ENCODE data around the gene IWS1. TPM values are rescaled to one million over a fixed set of nuclear protein-coding genes. Genes with fewer than 3 reads are reported as not detected.
"Not testable (repeated sequence)": the region's sequence is repeated elsewhere in the genome, so short reads cannot be mapped to it uniquely, and the experiment has no call there.

IWS1 gene
- total RNA-seq, 1 experiment from 2014 or later: 66.8 TPM

GRCh38 chr2:127527001-127527804, 914 bp upstream of the IWS1 start:
- Histone ChIP-seq H3K4me3 (peak overlapping the region; percentile 93), H3K27me3 (no peaks in the 10 kb centered on the region), H3K9me3 (replicated peaks) (no peaks in the 10 kb centered on the region; the same call in 1 of the 2 replicates), H3K27ac (peak overlapping the region; percentile 86), H3K36me3 (peaks cover 14% of the 10 kb centered on the region), H3K4me1 (peaks cover 3% of the 10 kb centered on the region; the same call in 1 of the 2 replicates)
- peak in 1 of 2 experiments; percentile 8 for DNase-seq

GRCh38 chr2:127525691-127526131, 578 bp downstream of the IWS1 start:
- H3K27me3 ChIP-seq: no peaks in the 10 kb centered on the region
- peak overlapping the region; percentile 86 for H3K27ac ChIP-seq
- no peaks in the 10 kb centered on the region; the same call in 1 of the 2 replicates for H3K9me3 ChIP-seq (replicated peaks)
- H3K4me1 ChIP-seq: peaks cover 3% of the 10 kb centered on the region; the same call in 1 of the 2 replicates
- peak; percentile 21 to 38 for DNase-seq
- peak overlapping the region; percentile 93 for H3K4me3 ChIP-seq
- H3K36me3 ChIP-seq: peaks cover 28% of the 10 kb centered on the region

- H3K9me3 ChIP-seq (replicated peaks); H3K4me1 ChIP-seq; H3K27me3 ChIP-seq; H3K27ac ChIP-seq; H3K4me3 ChIP-seq; DNase-seq: not testable (repeated sequence)
- peaks cover 40% of the 10 kb centered on the region for H3K36me3 ChIP-seq
These were observed 2.0 kb downstream of the IWS1 start for GRCh38 chr2:127524198-127524834.

- H3K4me1 ChIP-seq: peaks cover 3% of the 10 kb centered on the region; the same call in 1 of the 2 replicates
- no peak for DNase-seq
- H3K36me3 ChIP-seq: peaks cover 45% of the 10 kb centered on the region
- H3K27me3 ChIP-seq: no peaks in the 10 kb centered on the region
- H3K9me3 ChIP-seq (replicated peaks): no peaks in the 10 kb centered on the region
- no peak overlapping the region for H3K27ac ChIP-seq
- no peak overlapping the region for H3K4me3 ChIP-seq
These were observed 2.9 kb downstream of the IWS1 start for GRCh38 chr2:127523269-127523939.

- no peaks in the 10 kb centered on the region for H3K9me3 ChIP-seq (replicated peaks)
- H3K4me3 ChIP-seq: no peak overlapping the region
- H3K27me3 ChIP-seq: no peaks in the 10 kb centered on the region
- H3K27ac ChIP-seq: no peak overlapping the region
- DNase-seq: no peak
- no peaks in the 10 kb centered on the region for H3K4me1 ChIP-seq
- peaks cover 65% of the 10 kb centered on the region for H3K36me3 ChIP-seq
These were observed 5.9 kb downstream of the IWS1 start for GRCh38 chr2:127520424-127520823.

- no peak overlapping the region for H3K27ac ChIP-seq
- no peak overlapping the region for H3K4me3 ChIP-seq
- no peak for DNase-seq
- H3K36me3 ChIP-seq: peaks cover 59% of the 10 kb centered on the region
- H3K9me3 ChIP-seq (replicated peaks): no peaks in the 10 kb centered on the region
- H3K4me1 ChIP-seq: no peaks in the 10 kb centered on the region
- no peaks in the 10 kb centered on the region for H3K27me3 ChIP-seq
These were observed 8.8 kb downstream of the IWS1 start for GRCh38 chr2:127517465-127517864.

- Histone ChIP-seq H3K4me3 (no peak overlapping the region), H3K27ac (no peak overlapping the region)
- no peak for DNase-seq
These were observed 10.1 kb downstream of the IWS1 start for GRCh38 chr2:127516041-127516762.

GRCh38 chr2:127515383-127515915, 10.8 kb downstream of the IWS1 start:
- Histone ChIP-seq H3K27ac (no peak overlapping the region), H3K4me3 (no peak overlapping the region), H3K4me1 (no peaks in the 10 kb centered on the region), H3K27me3 (no peaks in the 10 kb centered on the region), H3K36me3 (peaks cover 46% of the 10 kb centered on the region), H3K9me3 (replicated peaks) (no peaks in the 10 kb centered on the region)
- no peak for DNase-seq

More at GRCh38 chr2:127516041-127516762, 10.1 kb downstream of the IWS1 start:
- Histone ChIP-seq H3K36me3 (peaks cover 53% of the 10 kb centered on the region), H3K4me1 (no peaks in the 10 kb centered on the region), H3K27me3 (no peaks in the 10 kb centered on the region), H3K9me3 (replicated peaks) (no peaks in the 10 kb centered on the region)

- no peaks in the 10 kb centered on the region for H3K27me3 ChIP-seq
- no peaks in the 10 kb centered on the region for H3K4me1 ChIP-seq
- no peak overlapping the region for H3K4me3 ChIP-seq
- DNase-seq: no peak
- H3K27ac ChIP-seq: no peak overlapping the region
- H3K9me3 ChIP-seq (replicated peaks): no peaks in the 10 kb centered on the region
- peaks cover 38% of the 10 kb centered on the region for H3K36me3 ChIP-seq
These were observed 11.8 kb downstream of the IWS1 start for GRCh38 chr2:127514485-127514884.

GRCh38 chr2:127514076-127514475, 12.2 kb downstream of the IWS1 start:
- Histone ChIP-seq H3K27ac (no peak overlapping the region), H3K4me1 (peaks cover 2% of the 10 kb centered on the region), H3K4me3 (no peak overlapping the region), H3K36me3 (peaks cover 34% of the 10 kb centered on the region), H3K9me3 (replicated peaks) (no peaks in the 10 kb centered on the region), H3K27me3 (no peaks in the 10 kb centered on the region)
- DNase-seq: no peak

- peaks cover 31% of the 10 kb centered on the region for H3K36me3 ChIP-seq
- no peak overlapping the region for H3K4me3 ChIP-seq
- H3K4me1 ChIP-seq: peaks cover 13% of the 10 kb centered on the region
- no peak for DNase-seq
- no peak overlapping the region for H3K27ac ChIP-seq
- H3K27me3 ChIP-seq: no peaks in the 10 kb centered on the region
- H3K9me3 ChIP-seq (replicated peaks): no peaks in the 10 kb centered on the region
These were observed 13.9 kb downstream of the IWS1 start for GRCh38 chr2:127512362-127512761.

GRCh38 chr2:127511917-127512316, 14.4 kb downstream of the IWS1 start:
- Histone ChIP-seq H3K9me3 (replicated peaks) (no peaks in the 10 kb centered on the region), H3K27ac (no peak overlapping the region), H3K36me3 (peaks cover 27% of the 10 kb centered on the region), H3K4me1 (peaks cover 13% of the 10 kb centered on the region), H3K27me3 (no peaks in the 10 kb centered on the region), H3K4me3 (no peak overlapping the region)
- no peak for DNase-seq

- H3K9me3 ChIP-seq (replicated peaks): no peaks in the 10 kb centered on the region
- H3K27ac ChIP-seq: no peak overlapping the region
- H3K36me3 ChIP-seq: peaks cover 29% of the 10 kb centered on the region
- H3K27me3 ChIP-seq: no peaks in the 10 kb centered on the region
- H3K4me1 ChIP-seq: peaks cover 13% of the 10 kb centered on the region
- DNase-seq: no peak
- H3K4me3 ChIP-seq: no peak overlapping the region
These were observed 15.1 kb downstream of the IWS1 start for GRCh38 chr2:127511090-127511695.

GRCh38 chr2:127510073-127510472, 16.2 kb downstream of the IWS1 start:
- H3K4me1 ChIP-seq: peaks cover 13% of the 10 kb centered on the region
- H3K4me3 ChIP-seq: no peak overlapping the region
- H3K27me3 ChIP-seq: no peaks in the 10 kb centered on the region
- no peaks in the 10 kb centered on the region for H3K9me3 ChIP-seq (replicated peaks)
- peaks cover 22% of the 10 kb centered on the region for H3K36me3 ChIP-seq
- DNase-seq: no peak
- H3K27ac ChIP-seq: no peak overlapping the region

Measured in SJCRH30 (cell line).